Endodermal cell (in vitro differentiated cells): ENCODE data around the gene RGS7. TPM values are rescaled to one million over a fixed set of nuclear protein-coding genes. Genes with fewer than 3 reads are reported as not detected.

Experiments used
- DNase-seq: peaks from one replicate; pipeline ENCODE4 v3.0.0-alpha.2; 2017
- H3K27ac ChIP-seq: 2 replicates; pipeline ENCODE4 v1.5.1; 2013; ENCODE audit warnings: mild to moderate bottlenecking, low read depth, low read length, moderate library complexity
- H3K27me3 ChIP-seq: 2 replicates; pipeline ENCODE4 v1.6.1; 2013; ENCODE audit warnings: mild to moderate bottlenecking, low read length, moderate library complexity; ENCODE audit not compliant: insufficient read depth, control insufficient read depth, poor library complexity, severe bottlenecking
- H3K36me3 ChIP-seq: 2 replicates; pipeline ENCODE4 v1.7.0; 2013; ENCODE audit warnings: mild to moderate bottlenecking, low read length, moderate library complexity; ENCODE audit not compliant: control insufficient read depth, insufficient read depth
- H3K4me1 ChIP-seq: one replicate; pipeline ENCODE4 v1.7.0; 2013; ENCODE audit warnings: low read length; ENCODE audit not compliant: control insufficient read depth, insufficient read depth
- H3K4me3 ChIP-seq: 2 replicates; pipeline ENCODE4 v1.5.1; 2013; ENCODE audit warnings: mild to moderate bottlenecking, low read length, moderate library complexity
- H3K9ac ChIP-seq: 2 replicates; pipeline ENCODE4 v1.6.1; 2013; ENCODE audit warnings: mild to moderate bottlenecking, low read length, moderate library complexity; ENCODE audit not compliant: poor library complexity, severe bottlenecking; ENCODE audit errors: extremely low read depth
- H3K9me3 ChIP-seq: 2 replicates; pipeline ENCODE4 v1.6.1; 2013; ENCODE audit warnings: mild to moderate bottlenecking, low read length, moderate library complexity; ENCODE audit not compliant: control insufficient read depth
- H3K27ac Mint-ChIP-seq: 2 replicates; pipeline ENCODE4 v1.8.0; 2020; ENCODE audit warnings: mixed read lengths
- H3K27me3 Mint-ChIP-seq: 2 replicates; pipeline ENCODE4 v1.8.0; 2021; ENCODE audit warnings: mild to moderate bottlenecking, mixed read lengths; ENCODE audit not compliant: insufficient read depth
- H3K36me3 Mint-ChIP-seq: 2 replicates; pipeline ENCODE4 v1.8.0; 2020; ENCODE audit warnings: low read depth, mixed read lengths
- H3K4me1 Mint-ChIP-seq: 2 replicates; pipeline ENCODE4 v1.8.0; 2020; ENCODE audit warnings: mixed read lengths
- H3K4me3 Mint-ChIP-seq: 2 replicates; pipeline ENCODE4 v1.8.0; 2020; ENCODE audit warnings: mild to moderate bottlenecking, moderate library complexity, mixed read lengths
- H3K9me3 Mint-ChIP-seq: 2 replicates; pipeline ENCODE4 v1.8.0; 2020; ENCODE audit warnings: mild to moderate bottlenecking, mixed read lengths
- CTCF ChIP-seq: fragments of 200-600 bp; sonication (generic); conservative IDR thresholded peaks from 2 replicates; pipeline ENCODE4 v1.5.0; 2021; ENCODE audit warnings: antibody characterized with exemption, mild to moderate bottlenecking
- WGBS, 2 experiments: methylation state at CpG; one replicate each; pipeline versions ENCODE4 v1.1.5 to v1.1.7; 2013; ENCODE audit warnings: missing lambda C conversion rate in 2 of 2, mixed read lengths in 1 of 2; ENCODE audit not compliant: insufficient coverage in 1 of 2, insufficient read length in 1 of 2; 5-methylcytosine and 5-hydroxymethylcytosine counted together
- total RNA-seq, 2 donors: library from RNA; stranded (reverse); fragmentation: NEBNext Ultra II Directional in 1 of 2; extraction: Animal tissue kit (Norgen Biotek cat#: 25700) in 1 of 2; gene quantifications; 2 replicates in 1 of 2; 3 replicates in 1 of 2; pipeline ENCODE4 v1.2.1, GENCODE V29; 2021

RGS7 gene
- total RNA-seq, 2 donors from 2014 or later: 1.0 to 1.1 TPM

- Histone ChIP-seq H3K9ac (no peak overlapping the region), H3K9me3 (no peaks in the 10 kb centered on the region), H3K4me3 (no peak overlapping the region), H3K4me1 (no peaks in the 10 kb centered on the region), H3K36me3 (no peaks in the 10 kb centered on the region), H3K27me3 (no peaks in the 10 kb centered on the region), H3K27ac (no peak overlapping the region)
- Mint-ChIP-seq H3K36me3 (no peaks in the 10 kb centered on the region), H3K4me1 (peaks cover 7% of the 10 kb centered on the region), H3K27me3 (no peaks in the 10 kb centered on the region), H3K27ac (no peak overlapping the region), H3K4me3 (no peak overlapping the region), H3K9me3 (peaks cover 21% of the 10 kb centered on the region)
- 90 to 91% methylated on average over 3 to 5 of the region's 5 CpGs for WGBS, 2 experiments
- TF ChIP-seq CTCF: no peak
- DNase-seq: no peak
These were observed 564.0 kb downstream of the RGS7 start for GRCh38 chr1:240792915-240793529.

- Histone ChIP-seq H3K36me3 (no peaks in the 10 kb centered on the region), H3K9ac (no peak overlapping the region), H3K27me3 (no peaks in the 10 kb centered on the region), H3K27ac (no peak overlapping the region), H3K9me3 (no peaks in the 10 kb centered on the region), H3K4me3 (no peak overlapping the region), H3K4me1 (no peaks in the 10 kb centered on the region)
- H3K36me3 Mint-ChIP-seq: no peaks in the 10 kb centered on the region
- H3K9me3 Mint-ChIP-seq: peaks cover 21% of the 10 kb centered on the region
- DNase-seq: no peak
- TF ChIP-seq CTCF: no peak
- H3K27ac Mint-ChIP-seq: no peak overlapping the region
- H3K4me1 Mint-ChIP-seq: no peaks in the 10 kb centered on the region
- H3K27me3 Mint-ChIP-seq: no peaks in the 10 kb centered on the region
- no peak overlapping the region for H3K4me3 Mint-ChIP-seq
These were observed 566.1 kb downstream of the RGS7 start for GRCh38 chr1:240790856-240791255.

DNA sequence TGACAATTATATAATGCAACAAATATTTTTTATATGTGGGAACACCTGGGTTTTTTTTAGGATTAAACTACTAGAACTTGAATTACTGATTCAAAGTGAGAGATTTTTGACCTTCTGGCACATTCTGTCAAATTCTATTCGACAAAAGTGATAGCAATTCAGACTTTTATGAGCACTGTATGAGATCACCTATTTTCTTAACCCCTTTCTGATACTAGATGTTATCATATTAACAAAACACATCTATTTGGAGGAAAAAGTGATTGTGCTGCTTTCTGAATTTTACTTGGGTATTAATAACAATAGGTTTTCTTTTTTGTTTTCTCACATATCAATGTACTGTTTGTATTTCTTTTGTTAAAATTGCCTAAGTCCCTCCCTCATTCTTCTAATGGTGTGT, 570.1 kb downstream of the RGS7 start:
- no peak overlapping the region for H3K27ac ChIP-seq
- no peaks in the 10 kb centered on the region for H3K36me3 Mint-ChIP-seq
- no peaks in the 10 kb centered on the region for H3K9me3 ChIP-seq
- no peak for TF ChIP-seq CTCF
- H3K4me3 ChIP-seq: no peak overlapping the region
- H3K4me1 ChIP-seq: no peaks in the 10 kb centered on the region
- WGBS, 2 experiments: 67 to 75% methylated on average over 1 of the region's 1 CpG
- no peak overlapping the region for H3K4me3 Mint-ChIP-seq
- H3K27ac Mint-ChIP-seq: no peak overlapping the region
- H3K4me1 Mint-ChIP-seq: no peaks in the 10 kb centered on the region
- peaks cover 21% of the 10 kb centered on the region for H3K9me3 Mint-ChIP-seq
- H3K27me3 Mint-ChIP-seq: no peaks in the 10 kb centered on the region
- no peak overlapping the region for H3K9ac ChIP-seq
- H3K36me3 ChIP-seq: no peaks in the 10 kb centered on the region
- DNase-seq: no peak
- no peaks in the 10 kb centered on the region for H3K27me3 ChIP-seq
